Astrocyte of the cerebellum (primary cell): ENCODE measurements around the gene ZNF436.

ENCODE experiments used
- DNase-seq: peaks from one replicate; pipeline ENCODE4 v3.0.0-alpha.2; 2011; ENCODE audit warnings: low read depth
- H3K4me3 ChIP-seq: 2 replicates; pipeline ENCODE4 v1.5.1; 2011; ENCODE audit warnings: mild to moderate bottlenecking, low read depth, low read length, moderate library complexity
- in situ Hi-C: cut with HindIII; loops from 2 replicates; pipeline ENCODE4 v1.10.0; 2017; ENCODE audit warnings: low sequenced_read_pairs
- TF ChIP-seq, protein P1 (sequence below): IDR thresholded peaks from 2 replicates; pipeline ENCODE4 v1.5.1; 2012; ENCODE audit warnings: low read length, low read depth, moderate library complexity, mild to moderate bottlenecking; ENCODE audit errors: missing control alignments

ZNF436 gene

DNA sequence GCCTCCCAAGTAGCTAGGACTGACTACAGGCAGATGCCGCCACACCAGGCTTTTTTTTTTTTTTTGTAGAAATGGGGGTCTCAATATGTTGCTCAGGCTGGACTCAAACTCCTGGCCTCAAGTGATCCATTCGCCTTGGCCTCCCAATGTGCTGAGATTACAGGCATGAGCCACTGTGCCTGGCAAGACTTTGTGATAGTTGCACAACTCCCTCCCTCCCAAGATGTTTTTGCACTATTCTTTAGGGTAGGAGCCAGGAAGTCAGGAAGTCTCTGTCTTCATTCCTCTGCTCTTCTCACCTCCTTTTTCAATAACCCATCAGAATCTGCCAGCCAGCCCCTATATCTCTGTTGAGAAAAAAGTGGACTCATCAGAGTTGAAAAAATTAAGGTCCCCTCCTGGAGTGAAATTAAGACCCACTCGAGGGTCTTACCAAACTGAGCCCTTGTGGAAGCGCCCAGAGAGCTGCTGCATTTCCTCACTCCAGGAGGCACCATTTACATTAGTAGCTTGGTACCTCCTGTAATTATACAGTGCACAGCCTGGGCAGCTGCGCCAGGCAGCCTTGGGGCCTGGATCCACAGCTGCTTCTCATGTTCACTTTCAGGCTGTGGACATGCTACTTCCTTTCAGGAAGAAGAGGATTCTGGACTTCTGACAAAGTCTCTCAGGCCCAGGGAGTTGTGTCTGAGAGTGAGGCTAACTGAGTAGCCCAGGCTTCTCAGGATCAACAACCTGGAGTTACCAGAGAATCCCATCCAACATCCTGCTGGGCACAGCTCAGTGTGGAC lies 30.9 kb upstream of the ZNF436 start:
- DNase-seq, result no peak
- no peak overlapping the region for H3K4me3 ChIP-seq
- in situ Hi-C loops, result no loop called here
- TF ChIP-seq, protein P1, sequence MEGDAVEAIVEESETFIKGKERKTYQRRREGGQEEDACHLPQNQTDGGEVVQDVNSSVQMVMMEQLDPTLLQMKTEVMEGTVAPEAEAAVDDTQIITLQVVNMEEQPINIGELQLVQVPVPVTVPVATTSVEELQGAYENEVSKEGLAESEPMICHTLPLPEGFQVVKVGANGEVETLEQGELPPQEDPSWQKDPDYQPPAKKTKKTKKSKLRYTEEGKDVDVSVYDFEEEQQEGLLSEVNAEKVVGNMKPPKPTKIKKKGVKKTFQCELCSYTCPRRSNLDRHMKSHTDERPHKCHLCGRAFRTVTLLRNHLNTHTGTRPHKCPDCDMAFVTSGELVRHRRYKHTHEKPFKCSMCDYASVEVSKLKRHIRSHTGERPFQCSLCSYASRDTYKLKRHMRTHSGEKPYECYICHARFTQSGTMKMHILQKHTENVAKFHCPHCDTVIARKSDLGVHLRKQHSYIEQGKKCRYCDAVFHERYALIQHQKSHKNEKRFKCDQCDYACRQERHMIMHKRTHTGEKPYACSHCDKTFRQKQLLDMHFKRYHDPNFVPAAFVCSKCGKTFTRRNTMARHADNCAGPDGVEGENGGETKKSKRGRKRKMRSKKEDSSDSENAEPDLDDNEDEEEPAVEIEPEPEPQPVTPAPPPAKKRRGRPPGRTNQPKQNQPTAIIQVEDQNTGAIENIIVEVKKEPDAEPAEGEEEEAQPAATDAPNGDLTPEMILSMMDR, result no peak

DNA sequence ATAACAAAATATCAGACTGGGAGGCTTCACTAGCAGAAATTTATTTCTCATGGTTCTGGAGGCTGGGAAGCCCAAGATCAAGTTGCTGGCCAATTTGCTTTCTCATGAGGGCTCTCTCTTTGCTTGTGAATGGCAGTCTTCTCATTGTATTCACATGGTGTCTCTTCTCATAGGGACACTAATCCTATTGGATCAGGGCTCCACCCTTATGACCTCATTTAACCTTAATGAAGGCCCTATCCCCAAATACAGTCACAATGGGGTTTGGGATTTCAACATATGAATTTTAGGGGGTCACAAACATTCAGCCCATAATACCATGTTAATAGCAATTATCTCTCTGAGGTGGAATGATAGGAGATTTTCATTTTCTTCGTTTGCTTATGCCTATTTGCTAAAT lies 29.6 kb upstream of the ZNF436 start:
- TF ChIP-seq, protein P1, result no peak
- no peak overlapping the region for H3K4me3 ChIP-seq
- in situ Hi-C loops, result no loop called here
- no peak for DNase-seq

DNA sequence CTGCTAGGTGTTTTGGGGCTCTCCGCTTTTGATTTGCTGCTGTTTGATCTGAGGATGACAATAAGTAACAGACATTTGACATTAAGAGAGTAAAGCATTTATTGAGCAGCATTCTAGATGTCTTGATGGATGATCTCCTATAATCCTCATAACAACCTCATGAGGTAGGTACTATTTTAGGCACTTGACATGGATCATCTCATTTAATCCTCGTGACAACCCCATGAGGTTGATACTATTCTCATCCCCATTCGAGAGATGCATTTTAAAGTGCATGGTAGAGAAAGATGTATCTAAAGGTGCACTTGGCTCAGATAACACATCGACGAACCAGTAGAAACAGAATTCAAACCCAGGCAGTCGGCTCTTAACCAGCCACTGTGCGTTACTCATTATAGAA lies 28.3 kb upstream of the ZNF436 start:
- in situ Hi-C loops, result no loop called here
- TF ChIP-seq, protein P1, result no peak
- DNase-seq, result no peak
- no peak overlapping the region for H3K4me3 ChIP-seq

DNA sequence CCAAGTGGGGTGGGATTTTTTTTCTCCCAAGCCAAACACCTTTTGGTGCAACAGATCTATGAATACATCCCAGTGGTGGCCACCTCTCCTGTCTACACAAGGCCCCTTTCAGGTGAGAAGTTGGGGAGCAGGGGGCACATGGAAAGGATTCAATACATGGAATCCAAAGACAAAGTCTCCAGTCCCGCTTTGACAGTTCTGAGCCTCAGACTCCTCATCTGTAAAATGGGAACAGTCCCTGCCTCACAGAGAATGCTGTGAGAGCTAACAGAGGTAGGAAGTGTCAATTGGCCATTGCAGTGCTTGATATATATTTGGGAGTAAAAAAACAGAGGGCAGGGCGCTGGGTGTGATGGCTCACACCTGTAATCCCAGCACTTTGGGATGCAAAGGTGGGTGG lies 26.7 kb upstream of the ZNF436 start:
- no peak overlapping the region for H3K4me3 ChIP-seq
- in situ Hi-C loops, result no loop called here
- TF ChIP-seq, protein P1, result no peak
- no peak for DNase-seq

DNA sequence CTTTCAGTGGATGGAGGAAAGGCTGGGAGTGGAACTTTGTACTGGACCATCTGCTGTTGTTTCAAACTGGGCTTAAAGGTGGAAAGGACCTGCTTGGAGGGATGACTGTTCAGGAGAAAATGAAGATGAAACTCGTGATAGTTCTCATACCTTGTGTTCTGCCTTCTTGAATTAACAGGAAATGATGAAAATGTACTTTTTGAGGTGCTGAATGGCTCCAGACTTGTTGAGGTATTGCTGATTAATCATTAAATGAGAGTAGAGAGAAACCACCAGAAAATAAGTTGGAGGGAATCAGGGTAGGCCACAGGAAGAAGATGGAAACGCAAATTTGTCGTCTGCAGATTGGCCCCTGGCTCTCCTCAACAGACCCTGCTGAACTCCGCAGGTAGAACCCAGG lies 26.2 kb upstream of the ZNF436 start:
- no peak for DNase-seq

DNA sequence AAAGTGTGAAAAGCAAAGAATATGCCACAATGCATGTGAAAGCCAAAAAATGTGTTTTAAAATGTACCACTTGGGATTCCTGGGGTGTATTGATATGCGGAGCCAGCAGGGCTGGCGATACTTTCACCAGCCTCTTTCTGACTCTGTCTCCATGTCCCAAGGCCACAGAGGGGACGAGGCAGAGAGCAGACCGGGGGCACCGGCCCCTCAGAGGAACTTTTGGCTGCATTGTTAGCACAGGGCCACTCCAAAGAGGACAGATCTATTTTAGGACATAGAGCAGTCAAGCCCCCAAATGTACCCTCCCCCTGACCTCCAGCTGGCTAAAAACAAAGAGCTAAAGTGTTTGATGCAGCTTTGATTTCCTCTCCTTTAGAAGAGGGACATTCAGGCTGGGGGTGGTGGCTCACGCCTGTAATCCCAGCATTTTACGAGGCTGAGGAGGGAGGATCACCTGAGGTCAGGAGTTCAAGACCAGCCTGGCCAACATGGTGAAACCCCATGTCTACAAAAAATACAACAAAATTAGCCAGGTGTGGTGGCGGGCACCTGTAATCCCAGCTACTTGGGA lies 25.6 kb upstream of the ZNF436 start:
- H3K4me3 ChIP-seq, result no peak overlapping the region
- in situ Hi-C loops, result no loop called here
- TF ChIP-seq, protein P1, result no peak
- DNase-seq, result no peak

More for the DNA sequence above, 26.2 kb upstream of the ZNF436 start:
- no peak overlapping the region for H3K4me3 ChIP-seq
- TF ChIP-seq, protein P1, result no peak
- in situ Hi-C loops, result no loop called here
